K562 (cell line): ENCODE results near the gene ZNF486. TPM values are rescaled to one million over a fixed set of nuclear protein-coding genes. Genes with fewer than 3 reads are reported as not detected.

ENCODE experiments used
- ATAC-seq: fragments of 200-7000 bp; cut with Tn5 transposase; 3 replicates; pipeline ENCODE4 v1.9.1; 2020; ENCODE audit warnings: moderate library complexity
- BruUV-seq: library from RNA; stranded (reverse); fragments of 400-500 nt; replicated peaks from 2 replicates; lab custom pipeline; 2021; lab: Mats Ljungman, UMichigan
- CTCF ChIA-PET: fragments of 300-600 bp; formaldehyde crosslinking; extraction: SDS; loops from one replicate; lab custom pipeline; 2021; ENCODE audit warnings: low intra/inter-chr PET ratio; lab: Yijun Ruan, JAX
- POLR2A ChIA-PET: fragments of 300-600, 350-650 bp; sonication (Branson Sonifier 250); formaldehyde crosslinking; extraction: SDS; loops from one replicate; lab custom pipeline; 2021; ENCODE audit warnings: antibody characterized with exemption, inconsistent platforms; lab: Yijun Ruan, JAX
- DNase-seq, 4 experiments: peaks; one replicate each; pipeline versions ENCODE4 v3.0.0 to v3.0.0-alpha.2; 2011 to 2018; ENCODE audit warnings: low spot score in 3 of 4, mixed read lengths in 3 of 4; ENCODE audit errors: extremely low read depth in 1 of 4
- FAIRE-seq: peaks from 2 replicates; lab custom pipeline; 2011; peaks lifted over from hg19 to GRCh38; lab: Jason Lieb, UNC
- H2AFZ ChIP-seq: 2 replicates; pipeline ENCODE4 v1.6.0; 2011; ENCODE audit warnings: low read depth, low read length, control low read depth, inconsistent platforms
- H3K27ac ChIP-seq: fragments of 200-600 bp; 3 replicates; pipeline ENCODE4 v1.8.0; 2011; ENCODE audit warnings: low read depth, mild to moderate bottlenecking, control low read depth, inconsistent platforms, low read length, moderate library complexity, mixed read lengths; ENCODE audit errors: extremely low read depth
- H3K27me3 ChIP-seq, 2 experiments: fragments of 300-600 bp in 1 of 2; 2 replicates in 1 of 2; 3 replicates in 1 of 2; pipeline versions ENCODE4 v1.6.0 to v1.8.0; 2011; ENCODE audit warnings: inconsistent platforms in 2 of 2, low read length in 2 of 2, mild to moderate bottlenecking in 1 of 2, mixed read lengths in 1 of 2, moderate library complexity in 1 of 2; ENCODE audit not compliant: control insufficient read depth in 2 of 2, insufficient read depth in 2 of 2
- H3K36me3 ChIP-seq: fragments of 300-600 bp; 3 replicates; pipeline ENCODE4 v1.8.0; 2011; ENCODE audit warnings: mild to moderate bottlenecking, low read length, inconsistent platforms; ENCODE audit not compliant: control insufficient read depth, insufficient read depth
- H3K4me1 ChIP-seq, 2 experiments: fragments of 200-600 bp in 1 of 2; replicated peaks in 1 of 2; 2 replicates in 1 of 2; 3 replicates in 1 of 2; pipeline versions ENCODE4 v1.5.1 to v1.8.0; 2011; ENCODE audit warnings: inconsistent platforms in 2 of 2, low read length in 2 of 2, mild to moderate bottlenecking in 1 of 2, mixed read lengths in 1 of 2, moderate library complexity in 1 of 2; ENCODE audit not compliant: control insufficient read depth in 2 of 2, insufficient read depth in 2 of 2
- H3K4me2 ChIP-seq: 2 replicates; pipeline ENCODE4 v1.6.1; 2011; ENCODE audit warnings: low read length, control low read depth, inconsistent platforms, mixed read lengths; ENCODE audit not compliant: insufficient read depth
- H3K4me3 ChIP-seq: fragments of 200-600 bp; sonication (generic), shearing (Covaris generic); 2 replicates; pipeline ENCODE4 v1.5.1; 2016; ENCODE audit warnings: control low read depth, inconsistent platforms
- H3K79me2 ChIP-seq: fragments of 200-600 bp; 3 replicates; pipeline ENCODE4 v1.8.0; 2011; ENCODE audit warnings: low read length, inconsistent platforms; ENCODE audit not compliant: control insufficient read depth, insufficient read depth
- H3K9ac ChIP-seq, 2 experiments: 2 replicates each; pipeline versions ENCODE4 v1.6.0 to v1.6.1; 2011; ENCODE audit warnings: low read depth in 2 of 2, low read length in 2 of 2, control low read depth in 1 of 2, inconsistent platforms in 1 of 2, mild to moderate bottlenecking in 1 of 2, mixed read lengths in 1 of 2; ENCODE audit not compliant: insufficient read depth in 1 of 2
- H3K9me1 ChIP-seq: one replicate; pipeline ENCODE4 v1.6.0; 2011; ENCODE audit warnings: inconsistent platforms, mild to moderate bottlenecking, low read length, moderate library complexity; ENCODE audit not compliant: control insufficient read depth, insufficient read depth
- H3K9me3 ChIP-seq: replicated peaks from 2 replicates; pipeline ENCODE4 v1.5.1; 2011; ENCODE audit warnings: low read depth, low read length, inconsistent platforms; ENCODE audit not compliant: control insufficient read depth, insufficient read depth
- H4K20me1 ChIP-seq: replicated peaks from 2 replicates; pipeline ENCODE4 v1.6.1; 2011; ENCODE audit warnings: low read length, inconsistent platforms, mixed read lengths; ENCODE audit not compliant: control insufficient read depth, insufficient read depth
- ESRRA ChIP-seq: fragments of 450-650 bp; IDR thresholded peaks from 2 replicates; pipeline ENCODE4 v1.6.1; 2014; ENCODE audit warnings: low read depth, mild to moderate bottlenecking, moderate library complexity, borderline replicate concordance
- FOXJ3 ChIP-seq: sonication (generic); formaldehyde crosslinking; IDR thresholded peaks from 2 replicates; pipeline ENCODE4 v1.4.0; 2020; ENCODE audit warnings: mild to moderate bottlenecking, missing genetic modification reagents
- MYBL2 ChIP-seq, 2 experiments: fragments of 450-650 bp in 1 of 2; sonication (generic) in 1 of 2; formaldehyde crosslinking in 1 of 2; IDR thresholded peaks; 2 replicates each; pipeline versions ENCODE4 v1.6.1 to v1.8.1; 2017 to 2022; ENCODE audit warnings: borderline replicate concordance in 1 of 2, inconsistent platforms in 1 of 2, low read depth in 1 of 2, mild to moderate bottlenecking in 1 of 2, missing genetic modification reagents in 1 of 2, moderate library complexity in 1 of 2
- ZNF75A ChIP-seq: fragments of 450-650 bp; formaldehyde crosslinking; IDR thresholded peaks from 2 replicates; pipeline ENCODE4 v1.4.0; 2020; ENCODE audit warnings: mild to moderate bottlenecking
- WGBS: fragments of 100-300 bp; shearing (Covaris generic); methylation state at CpG from one replicate; pipeline ENCODE4 v1.1.6; 2016; ENCODE audit warnings: low coverage, mixed read lengths; ENCODE audit not compliant: insufficient coverage; ENCODE audit errors: missing lambda C conversion rate; 5-methylcytosine and 5-hydroxymethylcytosine counted together
- in situ Hi-C: fragments of 300-500 bp; cut with MboI; formaldehyde crosslinking; loops from 4 replicates; pipeline ENCODE4 v1.15.0; 2018; ENCODE audit warnings: inconsistent platforms, mixed read lengths
- intact Hi-C: fragments of 100-400 bp; cut with micrococcal nuclease; formaldehyde crosslinking; loops from 2 replicates; pipeline ENCODE4 v1.14.2; 2022
- polyA plus RNA-seq, 8 experiments: library from polyadenylated mRNA; depleted of rRNA in 4 of 8; stranded (reverse) in 5 of 8; unstranded in 3 of 8; fragments of >200 nt; fragmentation: Nextera tagmentation in 2 of 8; fragmentation: Illumina TruSeq in 1 of 8; extraction: Ambion mirVana in 2 of 8; extraction: Trizol in 1 of 8; gene quantifications; 2 replicates each; pipeline versions ENCODE4 v1.2.1 to v1.2.3, GENCODE V29; 2011 to 2014; ENCODE audit warnings: inconsistent platforms in 1 of 8, missing spikeins in 1 of 8
- total RNA-seq, 7 experiments: library from RNA; depleted of rRNA in 6 of 7; stranded (reverse); fragments of >200 nt in 6 of 7; fragmentation: Illumina TruSeq in 2 of 7; extraction: Trizol in 2 of 7; gene quantifications; 2 replicates each; pipeline versions ENCODE4 v1.2.1 to v1.2.3, GENCODE V29; 2011 to 2021; ENCODE audit warnings: low replicate concordance in 1 of 7
- TF ChIP-seq, protein P1 (sequence below), 3 experiments: IDR thresholded peaks in 2 of 3; conservative IDR thresholded peaks in 1 of 3; 2 replicates each; pipeline ENCODE4 v1.5.1; 2011 to 2012; ENCODE audit warnings: low read length in 3 of 3, mild to moderate bottlenecking in 3 of 3, control low read depth in 2 of 3, improper control_type of control experiment in 1 of 3, inconsistent platforms in 1 of 3, low read depth in 1 of 3, mixed read lengths in 1 of 3, moderate library complexity in 1 of 3; ENCODE audit not compliant: insufficient read depth in 2 of 3
- TF ChIP-seq, protein P2 (sequence below): fragments of 450-650 bp; IDR thresholded peaks from one replicate; pipeline ENCODE4 v1.6.1; 2018; ENCODE audit warnings: mild to moderate bottlenecking, moderate library complexity; ENCODE audit not compliant: partially characterized antibody
- TF ChIP-seq, protein P3 (sequence below): sonication (generic); formaldehyde crosslinking; IDR thresholded peaks from 2 replicates; pipeline ENCODE4 v1.8.1; 2023; ENCODE audit warnings: mild to moderate bottlenecking, missing genetic modification reagents

ZNF486 gene
- total and polyA plus RNA-seq, 9 of the 15 experiments (the other 6 are each of a cell fraction or from before 2014, with no cell fraction given): 0.39 to 1.6 (median 1.2) TPM

DNA sequence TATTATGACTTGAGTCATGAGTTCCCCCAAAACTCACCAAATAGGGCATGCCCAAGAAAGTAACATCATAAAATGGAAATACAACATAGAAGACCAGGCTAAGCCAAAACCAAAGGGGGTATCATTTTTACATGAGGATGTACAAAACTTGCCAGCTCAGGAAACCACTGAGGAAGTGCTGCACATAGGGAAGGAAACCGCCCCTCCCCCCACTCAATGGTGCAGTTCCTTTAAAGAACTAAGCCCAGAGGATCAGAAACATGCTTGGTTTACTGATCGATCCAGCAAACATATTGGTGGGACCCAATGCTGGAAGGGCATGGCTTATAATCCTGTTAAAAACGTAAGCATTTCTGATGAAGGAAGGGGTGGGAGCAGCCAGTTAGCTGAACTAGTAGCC, 4.2 kb upstream of the ZNF486 start:
- 0% methylated on average over 3 of the region's 3 CpGs for WGBS
- Histone ChIP-seq H3K4me2 (no peak overlapping the region), H3K9ac (no peak overlapping the region), H3K4me1 (no peaks in the 10 kb centered on the region), H3K9me1 (no peaks in the 10 kb centered on the region)
- in situ Hi-C loops: no loop called here
- intact Hi-C loops: no loop called here
- POLR2A ChIA-PET: no interaction called here
- FAIRE-seq: no peak
- DNase-seq: no peak
- TF ChIP-seq ZNF75A (CRISPR knock-in tag) (no peak), FOXJ3 (CRISPR knock-in tag) (no peak), MYBL2 (IDR thresholded peaks at IDR 0.05; ENCODE audit: low read depth) (no peak), MYBL2 (CRISPR knock-in tag; IDR thresholded peaks at IDR 0.05; ENCODE audit: borderline replicate concordance) (no peak), ESRRA (no peak)
- TF ChIP-seq, protein P1, sequence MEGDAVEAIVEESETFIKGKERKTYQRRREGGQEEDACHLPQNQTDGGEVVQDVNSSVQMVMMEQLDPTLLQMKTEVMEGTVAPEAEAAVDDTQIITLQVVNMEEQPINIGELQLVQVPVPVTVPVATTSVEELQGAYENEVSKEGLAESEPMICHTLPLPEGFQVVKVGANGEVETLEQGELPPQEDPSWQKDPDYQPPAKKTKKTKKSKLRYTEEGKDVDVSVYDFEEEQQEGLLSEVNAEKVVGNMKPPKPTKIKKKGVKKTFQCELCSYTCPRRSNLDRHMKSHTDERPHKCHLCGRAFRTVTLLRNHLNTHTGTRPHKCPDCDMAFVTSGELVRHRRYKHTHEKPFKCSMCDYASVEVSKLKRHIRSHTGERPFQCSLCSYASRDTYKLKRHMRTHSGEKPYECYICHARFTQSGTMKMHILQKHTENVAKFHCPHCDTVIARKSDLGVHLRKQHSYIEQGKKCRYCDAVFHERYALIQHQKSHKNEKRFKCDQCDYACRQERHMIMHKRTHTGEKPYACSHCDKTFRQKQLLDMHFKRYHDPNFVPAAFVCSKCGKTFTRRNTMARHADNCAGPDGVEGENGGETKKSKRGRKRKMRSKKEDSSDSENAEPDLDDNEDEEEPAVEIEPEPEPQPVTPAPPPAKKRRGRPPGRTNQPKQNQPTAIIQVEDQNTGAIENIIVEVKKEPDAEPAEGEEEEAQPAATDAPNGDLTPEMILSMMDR (IDR thresholded peaks at IDR 0.05 in 2 of 3, conservative IDR thresholded peaks at IDR 0.05 in 1 of 3; ENCODE audit: insufficient read depth in 2 of 3, low read depth in 1 of 3, low read length in 3 of 3): no peak
- TF ChIP-seq, protein P2, sequence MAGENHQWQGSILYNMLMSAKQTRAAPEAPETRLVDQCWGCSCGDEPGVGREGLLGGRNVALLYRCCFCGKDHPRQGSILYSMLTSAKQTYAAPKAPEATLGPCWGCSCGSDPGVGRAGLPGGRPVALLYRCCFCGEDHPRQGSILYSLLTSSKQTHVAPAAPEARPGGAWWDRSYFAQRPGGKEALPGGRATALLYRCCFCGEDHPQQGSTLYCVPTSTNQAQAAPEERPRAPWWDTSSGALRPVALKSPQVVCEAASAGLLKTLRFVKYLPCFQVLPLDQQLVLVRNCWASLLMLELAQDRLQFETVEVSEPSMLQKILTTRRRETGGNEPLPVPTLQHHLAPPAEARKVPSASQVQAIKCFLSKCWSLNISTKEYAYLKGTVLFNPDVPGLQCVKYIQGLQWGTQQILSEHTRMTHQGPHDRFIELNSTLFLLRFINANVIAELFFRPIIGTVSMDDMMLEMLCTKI: no peak
- TF ChIP-seq, protein P3, sequence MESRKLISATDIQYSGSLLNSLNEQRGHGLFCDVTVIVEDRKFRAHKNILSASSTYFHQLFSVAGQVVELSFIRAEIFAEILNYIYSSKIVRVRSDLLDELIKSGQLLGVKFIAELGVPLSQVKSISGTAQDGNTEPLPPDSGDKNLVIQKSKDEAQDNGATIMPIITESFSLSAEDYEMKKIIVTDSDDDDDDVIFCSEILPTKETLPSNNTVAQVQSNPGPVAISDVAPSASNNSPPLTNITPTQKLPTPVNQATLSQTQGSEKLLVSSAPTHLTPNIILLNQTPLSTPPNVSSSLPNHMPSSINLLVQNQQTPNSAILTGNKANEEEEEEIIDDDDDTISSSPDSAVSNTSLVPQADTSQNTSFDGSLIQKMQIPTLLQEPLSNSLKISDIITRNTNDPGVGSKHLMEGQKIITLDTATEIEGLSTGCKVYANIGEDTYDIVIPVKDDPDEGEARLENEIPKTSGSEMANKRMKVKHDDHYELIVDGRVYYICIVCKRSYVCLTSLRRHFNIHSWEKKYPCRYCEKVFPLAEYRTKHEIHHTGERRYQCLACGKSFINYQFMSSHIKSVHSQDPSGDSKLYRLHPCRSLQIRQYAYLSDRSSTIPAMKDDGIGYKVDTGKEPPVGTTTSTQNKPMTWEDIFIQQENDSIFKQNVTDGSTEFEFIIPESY: no peak
- TF ChIP-seq, all 486 proteins: peak for 0
- Histone ChIP-seq H3K9me3 (no peaks in the 10 kb centered on the region), H4K20me1 (no peaks in the 10 kb centered on the region), H2AFZ (no peak overlapping the region), H3K27me3 (no peaks in the 10 kb centered on the region), H3K4me3 (no peak overlapping the region), H3K36me3 (no peaks in the 10 kb centered on the region), H3K27ac (no peak overlapping the region), H3K79me2 (no peaks in the 10 kb centered on the region)
- CTCF ChIA-PET: no interaction called here
- no TSS peak for BruUV-seq
- no peak for ATAC-seq
